ENCODE data around the gene CABP4. TPM values are rescaled to one million over a fixed set of nuclear protein-coding genes. Genes with fewer than 3 reads are reported as not detected.

The CABP4 gene
- total RNA-seq, 1 experiment from 2014 or later: not detected

DNA sequence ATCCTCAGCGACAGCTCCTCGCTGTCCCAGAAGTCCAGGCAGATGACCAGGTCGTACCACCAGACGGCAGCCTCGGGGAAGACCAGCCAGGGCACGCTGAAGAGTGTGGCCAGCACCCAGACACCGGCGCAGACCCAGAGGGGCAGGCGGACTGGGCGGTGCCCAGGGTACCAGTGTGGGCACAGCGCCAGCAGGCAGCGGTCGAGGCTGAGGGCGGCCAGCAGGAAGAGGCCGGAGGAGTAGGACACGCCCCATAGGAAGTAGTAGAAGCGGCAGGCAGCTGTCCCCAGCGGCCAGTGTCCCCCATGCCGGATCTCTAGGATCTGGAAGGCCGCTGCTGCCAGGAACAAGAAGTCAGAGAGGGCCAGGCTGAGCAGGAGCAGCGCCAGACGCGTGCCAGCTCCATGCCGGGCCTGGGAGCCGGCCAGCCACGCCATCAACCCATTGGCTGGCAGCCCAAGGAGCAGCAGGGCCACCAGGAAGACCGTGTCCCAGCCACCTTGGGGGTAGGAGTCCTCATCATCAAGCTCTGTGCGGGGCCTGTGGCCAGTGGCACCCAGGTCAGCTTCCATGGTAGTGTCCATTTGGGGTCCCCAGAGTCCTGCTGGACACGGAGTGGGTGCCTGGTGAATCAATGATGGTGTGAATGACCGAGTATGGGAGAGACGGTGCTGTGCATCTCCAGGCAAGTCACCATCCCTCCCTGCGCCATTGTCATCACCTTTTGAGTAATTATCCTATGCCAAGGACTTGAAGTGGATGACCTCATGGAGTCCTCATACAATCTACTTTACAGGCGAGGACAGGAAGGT, 2.8 kb upstream of the CABP4 start, which contains the start of gene GPR152 (continued):
- TF ChIP-seq, protein P1, sequence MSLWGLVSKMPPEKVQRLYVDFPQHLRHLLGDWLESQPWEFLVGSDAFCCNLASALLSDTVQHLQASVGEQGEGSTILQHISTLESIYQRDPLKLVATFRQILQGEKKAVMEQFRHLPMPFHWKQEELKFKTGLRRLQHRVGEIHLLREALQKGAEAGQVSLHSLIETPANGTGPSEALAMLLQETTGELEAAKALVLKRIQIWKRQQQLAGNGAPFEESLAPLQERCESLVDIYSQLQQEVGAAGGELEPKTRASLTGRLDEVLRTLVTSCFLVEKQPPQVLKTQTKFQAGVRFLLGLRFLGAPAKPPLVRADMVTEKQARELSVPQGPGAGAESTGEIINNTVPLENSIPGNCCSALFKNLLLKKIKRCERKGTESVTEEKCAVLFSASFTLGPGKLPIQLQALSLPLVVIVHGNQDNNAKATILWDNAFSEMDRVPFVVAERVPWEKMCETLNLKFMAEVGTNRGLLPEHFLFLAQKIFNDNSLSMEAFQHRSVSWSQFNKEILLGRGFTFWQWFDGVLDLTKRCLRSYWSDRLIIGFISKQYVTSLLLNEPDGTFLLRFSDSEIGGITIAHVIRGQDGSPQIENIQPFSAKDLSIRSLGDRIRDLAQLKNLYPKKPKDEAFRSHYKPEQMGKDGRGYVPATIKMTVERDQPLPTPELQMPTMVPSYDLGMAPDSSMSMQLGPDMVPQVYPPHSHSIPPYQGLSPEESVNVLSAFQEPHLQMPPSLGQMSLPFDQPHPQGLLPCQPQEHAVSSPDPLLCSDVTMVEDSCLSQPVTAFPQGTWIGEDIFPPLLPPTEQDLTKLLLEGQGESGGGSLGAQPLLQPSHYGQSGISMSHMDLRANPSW (CRISPR knock-in tag; conservative IDR thresholded peaks at IDR 0.05; ENCODE audit: low read depth): no peak
- no peak for TF ChIP-seq ATF2 (CRISPR knock-in tag; IDR thresholded peaks at IDR 0.05; ENCODE audit: borderline replicate concordance, low read depth)
- TF ChIP-seq ZSCAN18 (CRISPR knock-in tag; IDR thresholded peaks at IDR 0.05): no peak
- no peak for TF ChIP-seq NR1H2 (CRISPR knock-in tag; IDR thresholded peaks at IDR 0.05)

DNA sequence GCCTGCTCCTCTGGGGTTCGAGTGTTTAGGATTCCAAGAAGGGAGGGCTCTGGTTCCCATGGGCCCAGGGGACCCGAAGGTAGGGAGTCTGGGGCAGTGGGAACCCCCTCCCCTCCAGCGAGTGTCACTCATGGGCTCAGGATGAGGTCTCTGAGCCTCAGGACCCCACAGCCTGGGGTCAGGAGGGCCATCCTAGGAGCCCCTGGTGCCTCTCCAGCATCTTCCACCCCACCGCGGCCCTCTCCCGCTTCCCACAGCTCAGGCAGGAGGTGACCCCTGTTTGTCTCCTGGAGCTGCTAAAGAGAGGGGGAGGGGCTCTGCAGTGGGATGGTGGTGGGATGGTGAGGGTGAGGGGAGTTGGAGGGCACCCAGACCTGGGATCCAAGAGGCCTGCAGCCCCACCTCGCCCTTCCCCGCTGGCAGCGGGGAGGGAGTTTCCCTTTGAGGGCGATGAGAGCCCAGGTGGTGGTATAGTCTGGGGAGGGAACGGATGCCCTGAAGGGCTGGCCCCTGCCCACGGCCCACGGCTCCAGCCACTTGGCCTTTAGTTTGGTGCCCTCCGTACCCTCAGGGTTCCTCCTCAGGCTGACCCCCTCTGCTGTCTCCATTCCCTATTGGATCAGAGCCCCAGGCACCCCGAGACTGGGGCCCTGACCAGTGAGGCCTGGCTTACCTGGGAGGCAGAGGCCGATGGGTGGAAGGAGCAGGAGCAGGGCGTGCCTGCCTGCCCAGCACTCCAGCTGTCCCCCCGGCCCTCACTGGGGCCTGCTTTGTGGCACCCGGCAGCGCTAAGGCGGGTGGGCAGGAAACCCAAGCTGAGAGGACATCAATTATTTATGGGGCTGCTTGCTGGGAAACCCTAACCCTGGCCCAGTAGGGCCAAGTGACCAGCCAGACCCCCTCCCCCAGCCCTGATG, 1.1 kb upstream of the CABP4 start:
- CTCF ChIA-PET: interaction anchor here (0.5 kb wide), 1 partner anchor 1068 kb away, joined by 3 read pairs; no protein-coding TSS in a partner anchor
- TF ChIP-seq, protein P2, sequence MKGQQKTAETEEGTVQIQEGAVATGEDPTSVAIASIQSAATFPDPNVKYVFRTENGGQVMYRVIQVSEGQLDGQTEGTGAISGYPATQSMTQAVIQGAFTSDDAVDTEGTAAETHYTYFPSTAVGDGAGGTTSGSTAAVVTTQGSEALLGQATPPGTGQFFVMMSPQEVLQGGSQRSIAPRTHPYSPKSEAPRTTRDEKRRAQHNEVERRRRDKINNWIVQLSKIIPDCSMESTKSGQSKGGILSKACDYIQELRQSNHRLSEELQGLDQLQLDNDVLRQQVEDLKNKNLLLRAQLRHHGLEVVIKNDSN (CRISPR knock-in tag; IDR thresholded peaks at IDR 0.05): no peak
- TF ChIP-seq, protein P3, sequence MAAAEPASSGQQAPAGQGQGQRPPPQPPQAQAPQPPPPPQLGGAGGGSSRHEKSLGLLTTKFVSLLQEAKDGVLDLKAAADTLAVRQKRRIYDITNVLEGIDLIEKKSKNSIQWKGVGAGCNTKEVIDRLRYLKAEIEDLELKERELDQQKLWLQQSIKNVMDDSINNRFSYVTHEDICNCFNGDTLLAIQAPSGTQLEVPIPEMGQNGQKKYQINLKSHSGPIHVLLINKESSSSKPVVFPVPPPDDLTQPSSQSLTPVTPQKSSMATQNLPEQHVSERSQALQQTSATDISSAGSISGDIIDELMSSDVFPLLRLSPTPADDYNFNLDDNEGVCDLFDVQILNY (CRISPR knock-in tag; IDR thresholded peaks at IDR 0.05): no peak
- TF ChIP-seq NFATC4 (CRISPR knock-in tag; IDR thresholded peaks at IDR 0.05): no peak
- no peak for TF ChIP-seq FOXK1 (CRISPR knock-in tag; IDR thresholded peaks at IDR 0.05)
- no peak for TF ChIP-seq CREM (CRISPR knock-in tag; IDR thresholded peaks at IDR 0.05)
- no peak for TF ChIP-seq MXD4 (CRISPR knock-in tag; IDR thresholded peaks at IDR 0.05; ENCODE audit: borderline replicate concordance)
- TF ChIP-seq, protein P1 (CRISPR knock-in tag; conservative IDR thresholded peaks at IDR 0.05; ENCODE audit: low read depth): no peak
- no peak for TF ChIP-seq NFE2L1 (CRISPR knock-in tag; IDR thresholded peaks at IDR 0.05)
- no peak for TF ChIP-seq RORB (CRISPR knock-in tag; IDR thresholded peaks at IDR 0.05)
- TF ChIP-seq SOX15 (CRISPR knock-in tag; IDR thresholded peaks at IDR 0.05): no peak
- no peaks in the 10 kb centered on the region for H3K4me1 Mint-ChIP-seq
- no peaks in the 10 kb centered on the region for H3K36me3 Mint-ChIP-seq
- no peak overlapping the region for H3K4me3 Mint-ChIP-seq
- POLR2A ChIA-PET: no interaction called here
- H3K27me3 Mint-ChIP-seq (ENCODE audit: low read depth): peaks cover under 1% of the 10 kb centered on the region
- H3K9me3 Mint-ChIP-seq: no peaks in the 10 kb centered on the region
- no peak for DNase-seq (ENCODE audit: low spot score)
- no peak for ATAC-seq
- no peak overlapping the region for H3K27ac Mint-ChIP-seq
